ENCODE data around the gene SRA1.

The SRA1 gene

GRCh38 chr5:140550147-140551079 lies 6.9 kb downstream of the SRA1 start:
- no peak for DNase-seq (ENCODE audit: low read depth, low spot score)

GRCh38 chr5:140549237-140550144 lies 7.8 kb downstream of the SRA1 start:
- no peak for DNase-seq (ENCODE audit: low read depth, low spot score)

GRCh38 chr5:140548791-140549190 lies 8.5 kb downstream of the SRA1 start:
- DNase-seq (ENCODE audit: low read depth, low spot score), result no peak

- no peak for DNase-seq (ENCODE audit: low read depth, low spot score)
Measured at GRCh38 chr5:140548300-140548688, 9.0 kb downstream of the SRA1 start.

GRCh38 chr5:140547508-140548299 lies 9.6 kb downstream of the SRA1 start, which contains the start of gene EIF4EBP3:
Gene EIF4EBP3, plus strand, starts transcription at chr5:140547662. Its CDS starts 76 bp downstream, at chr5:140547738.
- DNase-seq (ENCODE audit: low read depth, low spot score), result peak; percentile 70

- DNase-seq (ENCODE audit: low read depth, low spot score), result no peak
Measured at GRCh38 chr5:140546851-140547507, 10.3 kb downstream of the SRA1 start.

GRCh38 chr5:140545606-140546005 lies 11.7 kb downstream of the SRA1 start:
- DNase-seq (ENCODE audit: low read depth, low spot score), result no peak

GRCh38 chr5:140544986-140545385 lies 12.3 kb downstream of the SRA1 start:
- DNase-seq (ENCODE audit: low read depth, low spot score), result no peak

GRCh38 chr5:140542972-140543371 lies 14.3 kb downstream of the SRA1 start:
- DNase-seq (ENCODE audit: low read depth, low spot score), result no peak

GRCh38 chr5:140540227-140540626 lies 17.0 kb downstream of the SRA1 start:
- no peak for DNase-seq (ENCODE audit: low read depth, low spot score)

GRCh38 chr5:140524003-140524402 lies 33.3 kb downstream of the SRA1 start:
- DNase-seq (ENCODE audit: low read depth, low spot score), result no peak

- no peak for DNase-seq (ENCODE audit: low read depth, low spot score)
Measured at GRCh38 chr5:140513124-140513523, 44.1 kb downstream of the SRA1 start.

- DNase-seq (ENCODE audit: low read depth, low spot score), result no peak
Measured at GRCh38 chr5:140509898-140510297, 47.4 kb downstream of the SRA1 start.

- DNase-seq (ENCODE audit: low read depth, low spot score), result no peak
Measured at GRCh38 chr5:140502834-140503233, 54.4 kb downstream of the SRA1 start.

Measured in activated naive CD8-positive, alpha-beta T cell treated with anti-CD3 and anti-CD28 coated beads, Interleukin-2, amount 50 U/mL, for 16 hours (primary cell).